Left colon (tissue), 2 donors: ENCODE data around the gene ZPR1. TPM values are rescaled to one million over a fixed set of nuclear protein-coding genes. Genes with fewer than 3 reads are reported as not detected.
A peak's percentile ranks its signal among the peaks of the same experiment; 100 is the strongest.
"Not testable (repeated sequence)": the region's sequence is repeated elsewhere in the genome, so short reads cannot be mapped to it uniquely, and the experiment has no call there.

ENCODE experiments used
- ATAC-seq: fragments of 200-7000 bp; cut with Tn5 transposase; one replicate; pipeline ENCODE4 v1.9.1; 2020; ENCODE audit warnings: mild to moderate bottlenecking, moderate library complexity
- DNase-seq, 2 donors: peaks; one replicate each; pipeline ENCODE4 v3.0.0-alpha.2; 2020
- intact Hi-C, 2 donors: fragments of 100-400 bp; cut with DNase I in 1 of 2; cut with micrococcal nuclease in 1 of 2; formaldehyde crosslinking; loops; one replicate each; pipeline versions ENCODE4 v1.11.2 to v1.14.0; 2022; cut with DNase I, micrococcal nuclease
- long read RNA-seq: library from polyadenylated mRNA; unstranded; transcript quantifications from one replicate; pipeline ENCODE4 v2.0.0, GENCODE V29; 2021
- total RNA-seq, 2 donors: library from RNA; stranded (reverse); fragmentation: NEBNext Ultra II Directional; extraction: Animal tissue kit (Norgen Biotek cat#: 25700); gene quantifications; one replicate each; pipeline ENCODE4 v1.2.1, GENCODE V29; 2021
- donor health status: DM: no; HTN: no; CAD: no.
- donor health status: DM: yes; HTN: yes; CAD: no.

The ZPR1 gene, protein sequence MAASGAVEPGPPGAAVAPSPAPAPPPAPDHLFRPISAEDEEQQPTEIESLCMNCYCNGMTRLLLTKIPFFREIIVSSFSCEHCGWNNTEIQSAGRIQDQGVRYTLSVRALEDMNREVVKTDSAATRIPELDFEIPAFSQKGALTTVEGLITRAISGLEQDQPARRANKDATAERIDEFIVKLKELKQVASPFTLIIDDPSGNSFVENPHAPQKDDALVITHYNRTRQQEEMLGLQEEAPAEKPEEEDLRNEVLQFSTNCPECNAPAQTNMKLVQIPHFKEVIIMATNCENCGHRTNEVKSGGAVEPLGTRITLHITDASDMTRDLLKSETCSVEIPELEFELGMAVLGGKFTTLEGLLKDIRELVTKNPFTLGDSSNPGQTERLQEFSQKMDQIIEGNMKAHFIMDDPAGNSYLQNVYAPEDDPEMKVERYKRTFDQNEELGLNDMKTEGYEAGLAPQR
- 10 to 100 TPM; 28.4 to 30.9 TPM for total RNA-seq
- long read RNA-seq, full-length matches to known transcripts = 43 of 47 reads
- long read RNA-seq, partial matches to known transcripts = 1 of 47 reads
- long read RNA-seq, other reads (novel, unspliced or antisense) = 3 of 47 reads

DNA sequence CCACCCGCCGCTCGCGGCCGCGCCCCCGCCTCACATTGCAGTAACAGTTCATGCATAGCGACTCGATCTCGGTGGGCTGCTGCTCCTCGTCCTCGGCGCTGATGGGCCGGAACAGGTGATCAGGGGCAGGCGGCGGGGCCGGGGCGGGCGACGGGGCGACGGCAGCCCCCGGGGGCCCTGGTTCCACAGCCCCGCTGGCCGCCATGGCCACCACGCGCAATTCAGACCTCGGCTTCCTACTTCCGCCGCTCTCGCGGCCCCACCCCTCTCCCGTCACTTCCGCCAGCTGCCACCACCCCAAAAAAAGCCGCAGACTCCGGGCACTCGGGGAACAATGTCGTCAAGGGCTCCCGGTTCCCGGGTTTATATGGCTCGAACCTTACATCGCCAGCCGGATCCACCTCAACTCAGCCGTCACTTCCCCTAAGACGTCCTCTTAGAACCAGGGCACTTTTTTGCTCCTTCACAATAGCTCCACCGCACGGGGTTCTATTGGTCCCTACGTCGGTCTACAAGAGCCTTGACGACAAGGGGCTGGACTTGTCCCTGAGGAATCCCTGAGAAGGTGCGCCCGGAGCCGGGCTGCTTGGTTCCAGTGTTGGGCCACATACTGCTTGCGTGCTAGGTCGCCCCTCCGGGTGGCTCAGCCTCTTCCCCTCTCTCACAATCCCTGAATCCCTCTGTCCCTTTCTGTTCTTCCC, at the start of gene ZPR1:
TSS of gene ZPR1 (minus strand) at position 238 of the 701 bp plus-strand sequence. CDS start at position 205, 33 bp downstream.
- DNase-seq (peak; percentile 79 to 92), ATAC-seq (peak; percentile 90)
- intact Hi-C loops = no loop called here

DNA sequence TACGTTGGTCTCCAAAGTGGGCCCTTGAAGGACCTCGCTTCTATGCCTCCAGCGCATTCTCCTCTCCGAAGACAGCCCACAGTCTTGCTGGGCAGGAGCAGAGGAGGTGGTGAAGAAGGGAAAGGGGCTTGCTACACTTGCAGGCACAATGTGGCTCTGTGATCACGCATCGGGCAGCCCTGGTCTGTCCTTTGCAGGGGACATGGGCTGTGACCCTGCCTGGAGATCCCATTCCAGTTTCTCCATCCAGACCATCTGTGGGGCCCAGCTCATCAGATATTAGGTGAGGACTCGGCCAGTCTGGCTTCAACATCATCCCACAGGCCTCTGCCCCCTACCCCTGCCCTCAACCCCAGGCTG, 48.8 kb upstream of the ZPR1 start:
- no peak for DNase-seq
- no peak for ATAC-seq
- intact Hi-C loops = no loop called here

DNA sequence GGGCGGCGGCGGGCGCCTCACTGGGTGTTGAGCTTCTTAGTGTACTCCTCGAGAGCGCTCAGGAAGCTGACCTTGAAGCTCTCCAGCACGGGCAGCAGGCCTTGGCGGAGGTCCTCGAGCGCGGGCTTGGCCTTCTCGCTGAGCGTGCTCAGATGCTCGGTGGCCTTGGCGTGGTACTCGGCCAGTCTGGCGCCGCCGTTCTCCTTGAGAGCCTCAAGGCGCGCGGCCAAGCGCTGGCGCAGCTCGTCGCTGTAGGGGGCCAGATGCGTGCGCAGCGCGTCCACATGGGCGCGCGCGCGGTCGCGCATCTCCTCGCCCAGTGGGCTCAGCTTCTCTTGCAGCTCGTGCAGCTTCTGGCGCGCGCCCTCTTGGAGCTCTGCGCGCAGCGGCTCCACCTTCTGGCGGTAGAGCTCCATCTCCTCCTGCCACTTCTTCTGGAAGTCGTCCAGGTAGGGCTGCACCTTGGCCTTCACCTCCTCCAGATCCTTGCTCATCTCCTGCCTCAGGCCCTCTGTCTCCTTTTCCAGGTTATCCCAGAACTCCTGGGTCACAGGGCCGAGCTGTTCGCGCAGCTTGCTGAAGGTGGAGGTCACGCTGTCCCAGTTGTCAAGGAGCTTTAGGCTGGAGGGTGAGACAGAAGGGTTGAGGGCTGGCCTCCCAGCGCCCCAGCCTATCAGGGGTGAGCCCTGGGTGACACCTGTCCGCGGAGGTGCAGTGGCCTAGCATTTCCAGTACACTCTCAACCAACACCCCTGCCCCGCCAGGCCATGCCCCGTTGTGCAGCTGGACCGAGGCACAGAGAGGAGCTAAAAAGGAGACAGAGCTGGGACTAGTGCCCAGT, 48.2 kb upstream of the ZPR1 start:
- peak; percentile 88 for ATAC-seq
- intact Hi-C loops = no loop called here

DNA sequence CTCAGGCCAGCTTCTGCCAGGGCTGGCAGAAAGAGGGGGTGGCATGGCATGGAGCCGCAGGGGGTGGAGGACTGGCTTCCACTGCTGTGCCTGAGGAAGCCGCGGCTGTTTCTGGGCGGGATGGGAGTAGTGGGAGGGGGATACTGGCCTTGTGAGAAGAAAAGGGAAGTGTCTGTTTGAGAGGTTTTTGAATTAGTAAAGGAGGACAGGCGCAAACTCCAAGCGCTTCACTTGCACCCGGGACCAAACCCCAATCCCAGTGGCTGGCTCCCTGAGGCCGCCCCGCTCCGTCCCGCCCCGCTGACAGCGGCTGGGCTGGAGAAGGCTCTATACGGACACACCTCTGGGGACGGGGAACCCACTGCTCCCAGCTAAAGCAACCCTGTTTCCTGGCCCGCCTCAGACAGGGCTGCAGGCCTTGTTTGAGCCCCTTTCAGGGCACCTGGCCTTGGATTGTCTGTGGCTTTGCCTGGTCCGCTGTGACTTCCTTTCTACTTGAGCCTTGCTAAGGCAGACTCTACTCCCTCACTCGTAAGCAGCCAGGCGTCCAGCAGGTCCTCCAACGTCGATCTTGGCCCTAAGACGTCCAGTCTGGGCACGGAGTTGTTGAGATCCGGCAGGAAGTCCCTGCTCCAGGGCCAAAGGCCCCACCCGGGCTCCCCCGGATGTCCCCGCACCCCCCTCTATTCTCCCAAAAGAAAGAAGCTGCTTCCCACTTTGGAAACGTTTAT, 47.4 kb upstream of the ZPR1 start:
- intact Hi-C loops = no loop called here
- DNase-seq (no peak), ATAC-seq (no peak)

More for the DNA sequence above, 48.2 kb upstream of the ZPR1 start:
- DNase-seq = peak; percentile 77 to 87

DNA sequence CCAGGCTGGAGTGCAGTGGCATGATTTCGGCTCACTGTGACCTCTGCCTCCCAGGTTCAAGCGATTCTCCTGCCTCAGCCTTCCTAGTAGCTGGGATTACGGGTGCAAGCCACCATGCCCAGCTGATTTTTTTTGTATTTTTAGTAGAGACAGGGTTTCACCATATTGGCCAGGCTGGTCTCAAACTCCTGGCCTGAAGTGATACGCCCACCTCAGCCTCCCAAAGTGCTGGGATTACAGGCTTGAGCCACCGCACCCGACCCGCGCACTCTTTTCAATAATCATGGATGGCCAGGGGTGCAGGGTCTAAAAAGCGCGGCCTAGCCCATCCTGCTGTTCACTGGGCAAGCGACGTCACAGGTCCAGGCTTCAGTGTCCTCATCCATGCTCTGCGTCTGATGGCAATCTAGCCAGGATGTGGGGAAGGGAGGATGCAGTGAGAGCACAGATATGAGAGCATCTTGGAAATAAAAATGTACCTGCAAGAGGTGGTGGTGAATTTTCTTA, 46.8 kb upstream of the ZPR1 start:
- DNase-seq, intact Hi-C loops: not testable (repeated sequence)

DNA sequence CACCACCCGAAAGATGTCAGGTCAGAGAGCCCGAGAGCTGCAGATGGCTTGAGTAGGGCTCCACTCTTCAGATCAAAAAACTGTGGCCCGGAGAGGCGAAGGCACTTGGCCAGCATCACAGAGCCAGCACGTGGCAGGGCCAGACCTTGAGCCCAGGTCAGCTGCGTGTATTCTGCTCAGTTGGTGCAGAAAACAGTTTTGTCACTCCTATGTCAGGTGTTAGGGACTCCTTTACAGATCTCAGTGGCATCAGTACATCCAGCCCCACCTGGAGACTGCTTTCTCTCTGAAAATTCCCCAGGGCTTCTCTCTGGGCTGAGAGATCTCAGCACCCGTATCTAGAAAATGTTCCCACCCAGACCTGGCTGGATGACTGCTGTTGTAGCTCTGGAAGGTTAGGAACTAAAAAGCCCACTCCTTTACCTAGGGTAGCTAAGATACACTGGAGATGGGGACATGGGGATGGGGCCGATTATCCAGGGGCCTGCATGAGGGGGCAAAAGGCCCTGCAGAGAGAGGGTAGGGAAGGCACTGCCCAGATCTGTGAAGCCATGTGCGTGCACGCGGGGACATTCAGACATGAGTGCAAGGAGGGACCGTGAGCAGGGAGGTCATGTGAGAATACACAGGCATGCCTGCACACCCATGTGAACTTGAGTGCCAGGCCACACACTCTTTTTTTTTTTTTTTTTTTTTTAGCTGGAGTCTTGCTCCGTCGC, 46.2 kb upstream of the ZPR1 start:
- no peak for ATAC-seq
- intact Hi-C loops = no loop called here

More for the DNA sequence above, 46.8 kb upstream of the ZPR1 start:
- not testable (repeated sequence) for ATAC-seq

DNA sequence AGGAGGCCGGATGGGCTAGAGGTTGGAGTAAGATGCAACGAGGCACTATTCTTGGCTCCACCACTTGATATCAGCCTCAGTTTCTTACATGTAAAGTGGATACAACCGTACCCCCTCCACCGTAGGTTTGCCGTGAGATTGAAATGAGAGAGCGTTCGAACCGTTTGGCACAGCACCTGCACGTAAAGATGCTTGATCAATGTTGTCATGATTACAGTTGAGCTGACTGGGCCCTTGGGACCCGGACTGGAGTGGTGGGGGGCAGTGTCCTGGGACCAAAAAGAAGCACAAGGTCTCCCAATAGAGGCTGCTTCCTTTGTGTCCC, 45.6 kb upstream of the ZPR1 start:
- ATAC-seq = no peak
- DNase-seq = no peak
- intact Hi-C loops = no loop called here

More for the DNA sequence above, 46.2 kb upstream of the ZPR1 start:
- DNase-seq = no peak

DNA sequence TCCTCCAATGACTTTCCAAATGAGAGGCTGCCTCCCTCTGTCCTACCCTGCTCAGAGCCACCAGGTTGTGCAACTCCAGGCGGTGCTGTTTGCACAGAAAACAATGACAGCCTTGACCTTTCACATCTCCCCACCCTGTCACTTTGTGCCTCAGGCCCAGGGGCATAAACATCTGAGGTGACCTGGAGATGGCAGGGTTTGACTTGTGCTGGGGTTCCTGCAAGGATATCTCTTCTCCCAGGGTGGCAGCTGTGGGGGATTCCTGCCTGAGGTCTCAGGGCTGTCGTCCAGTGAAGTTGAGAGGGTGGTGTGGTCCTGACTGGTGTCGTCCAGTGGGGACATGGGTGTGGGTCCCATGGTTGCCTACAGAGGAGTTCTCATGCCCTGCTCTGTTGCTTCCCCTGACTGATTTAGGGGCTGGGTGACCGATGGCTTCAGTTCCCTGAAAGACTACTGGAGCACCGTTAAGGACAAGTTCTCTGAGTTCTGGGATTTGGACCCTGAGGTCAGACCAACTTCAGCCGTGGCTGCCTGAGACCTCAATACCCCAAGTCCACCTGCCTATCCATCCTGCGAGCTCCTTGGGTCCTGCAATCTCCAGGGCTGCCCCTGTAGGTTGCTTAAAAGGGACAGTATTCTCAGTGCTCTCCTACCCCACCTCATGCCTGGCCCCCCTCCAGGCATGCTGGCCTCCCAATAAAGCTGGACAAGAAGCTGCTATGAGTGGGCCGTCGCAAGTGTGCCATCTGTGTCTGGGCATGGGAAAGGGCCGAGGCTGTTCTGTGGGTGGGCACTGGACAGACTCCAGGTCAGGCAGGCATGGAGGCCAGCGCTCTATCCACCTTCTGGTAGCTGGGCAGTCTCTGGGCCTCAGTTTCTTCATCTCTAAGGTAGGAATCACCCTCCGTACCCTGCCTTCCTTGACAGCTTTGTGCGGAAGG, 44.8 kb upstream of the ZPR1 start:
- ATAC-seq (peak; percentile 23), DNase-seq (no peak)
- intact Hi-C loops = no loop called here

DNA sequence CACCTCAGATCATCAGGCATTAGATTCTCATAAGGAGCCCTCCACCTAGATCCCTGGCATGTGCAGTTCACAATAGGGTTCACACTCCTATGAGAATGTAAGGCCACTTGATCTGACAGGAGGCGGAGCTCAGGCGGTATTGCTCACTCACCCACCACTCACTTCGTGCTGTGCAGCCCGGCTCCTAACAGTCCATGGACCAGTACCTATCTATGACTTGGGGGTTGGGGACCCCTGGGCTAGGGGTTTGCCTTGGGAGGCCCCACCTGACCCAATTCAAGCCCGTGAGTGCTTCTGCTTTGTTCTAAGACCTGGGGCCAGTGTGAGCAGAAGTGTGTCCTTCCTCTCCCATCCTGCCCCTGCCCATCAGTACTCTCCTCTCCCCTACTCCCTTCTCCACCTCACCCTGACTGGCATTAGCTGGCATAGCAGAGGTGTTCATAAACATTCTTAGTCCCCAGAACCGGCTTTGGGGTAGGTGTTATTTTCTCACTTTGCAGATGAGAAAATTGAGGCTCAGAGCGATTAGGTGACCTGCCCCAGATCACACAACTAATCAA, 44.0 kb upstream of the ZPR1 start:
- no peak for ATAC-seq
- intact Hi-C loops = no loop called here
- DNase-seq = no peak

DNA sequence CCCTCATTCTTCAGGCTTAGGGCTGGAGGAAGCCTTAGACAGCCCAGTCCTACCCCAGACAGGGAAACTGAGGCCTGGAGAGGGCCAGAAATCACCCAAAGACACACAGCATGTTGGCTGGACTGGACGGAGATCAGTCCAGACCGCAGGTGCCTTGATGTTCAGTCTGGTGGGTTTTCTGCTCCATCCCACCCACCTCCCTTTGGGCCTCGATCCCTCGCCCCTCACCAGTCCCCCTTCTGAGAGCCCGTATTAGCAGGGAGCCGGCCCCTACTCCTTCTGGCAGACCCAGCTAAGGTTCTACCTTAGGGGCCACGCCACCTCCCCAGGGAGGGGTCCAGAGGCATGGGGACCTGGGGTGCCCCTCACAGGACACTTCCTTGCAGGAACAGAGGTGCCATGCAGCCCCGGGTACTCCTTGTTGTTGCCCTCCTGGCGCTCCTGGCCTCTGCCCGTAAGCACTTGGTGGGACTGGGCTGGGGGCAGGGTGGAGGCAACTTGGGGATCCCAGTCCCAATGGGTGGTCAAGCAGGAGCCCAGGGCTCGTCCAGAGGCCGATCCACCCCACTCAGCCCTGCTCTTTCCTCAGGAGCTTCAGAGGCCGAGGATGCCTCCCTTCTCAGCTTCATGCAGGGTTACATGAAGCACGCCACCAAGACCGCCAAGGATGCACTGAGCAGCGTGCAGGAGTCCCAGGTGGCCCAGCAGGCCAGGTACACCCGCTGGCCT, 42.5 kb upstream of the ZPR1 start:
- DNase-seq (no peak), ATAC-seq (no peak)
- intact Hi-C loops = no loop called here

DNA sequence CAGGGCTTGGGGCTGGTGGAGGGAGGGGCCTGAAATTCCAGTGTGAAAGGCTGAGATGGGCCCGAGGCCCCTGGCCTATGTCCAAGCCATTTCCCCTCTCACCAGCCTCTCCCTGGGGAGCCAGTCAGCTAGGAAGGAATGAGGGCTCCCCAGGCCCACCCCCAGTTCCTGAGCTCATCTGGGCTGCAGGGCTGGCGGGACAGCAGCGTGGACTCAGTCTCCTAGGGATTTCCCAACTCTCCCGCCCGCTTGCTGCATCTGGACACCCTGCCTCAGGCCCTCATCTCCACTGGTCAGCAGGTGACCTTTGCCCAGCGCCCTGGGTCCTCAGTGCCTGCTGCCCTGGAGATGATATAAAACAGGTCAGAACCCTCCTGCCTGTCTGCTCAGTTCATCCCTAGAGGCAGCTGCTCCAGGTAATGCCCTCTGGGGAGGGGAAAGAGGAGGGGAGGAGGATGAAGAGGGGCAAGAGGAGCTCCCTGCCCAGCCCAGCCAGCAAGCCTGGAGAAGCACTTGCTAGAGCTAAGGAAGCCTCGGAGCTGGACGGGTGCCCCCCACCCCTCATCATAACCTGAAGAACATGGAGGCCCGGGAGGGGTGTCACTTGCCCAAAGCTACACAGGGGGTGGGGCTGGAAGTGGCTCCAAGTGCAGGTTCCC, 41.8 kb upstream of the ZPR1 start, which contains the start of gene APOC3:
TSS of gene APOC3 (plus strand) at position 383 of the 659 bp plus-strand sequence. CDS start 676 bp downstream, outside the sequence.
- intact Hi-C loops = no loop called here
- ATAC-seq (peak; percentile 21), DNase-seq (no peak)

DNA sequence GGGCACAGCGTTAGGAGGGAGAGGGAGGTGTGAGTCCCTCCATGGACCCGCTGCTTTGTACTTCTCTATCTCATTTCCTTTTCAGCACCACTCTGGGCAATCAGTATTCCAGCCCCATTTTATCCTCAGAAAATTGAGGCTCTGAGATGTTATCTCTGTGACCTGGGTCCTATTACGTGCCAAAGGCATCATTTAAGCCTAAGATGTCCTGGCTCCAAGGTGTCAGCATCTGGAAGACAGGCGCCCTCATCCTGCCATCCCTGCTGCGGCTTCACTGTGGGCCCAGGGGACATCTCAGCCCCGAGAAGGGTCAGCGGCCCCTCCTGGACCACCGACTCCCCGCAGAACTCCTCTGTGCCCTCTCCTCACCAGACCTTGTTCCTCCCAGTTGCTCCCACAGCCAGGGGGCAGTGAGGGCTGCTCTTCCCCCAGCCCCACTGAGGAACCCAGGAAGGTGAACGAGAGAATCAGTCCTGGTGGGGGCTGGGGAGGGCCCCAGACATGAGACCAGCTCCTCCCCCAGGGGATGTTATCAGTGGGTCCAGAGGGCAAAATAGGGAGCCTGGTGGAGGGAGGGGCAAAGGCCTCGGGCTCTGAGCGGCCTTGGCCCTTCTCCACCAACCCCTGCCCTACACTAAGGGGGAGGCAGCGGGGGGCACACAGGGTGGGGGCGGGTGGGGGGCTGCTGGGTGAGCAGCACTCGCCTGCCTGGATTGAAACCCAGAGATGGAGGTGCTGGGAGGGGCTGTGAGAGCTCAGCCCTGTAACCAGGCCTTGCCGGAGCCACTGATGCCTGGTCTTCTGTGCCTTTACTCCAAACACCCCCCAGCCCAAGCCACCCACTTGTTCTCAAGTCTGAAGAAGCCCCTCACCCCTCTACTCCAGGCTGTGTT, 41.1 kb upstream of the ZPR1 start:
- intact Hi-C loops = no loop called here
- no peak for DNase-seq
- ATAC-seq = no peak

DNA sequence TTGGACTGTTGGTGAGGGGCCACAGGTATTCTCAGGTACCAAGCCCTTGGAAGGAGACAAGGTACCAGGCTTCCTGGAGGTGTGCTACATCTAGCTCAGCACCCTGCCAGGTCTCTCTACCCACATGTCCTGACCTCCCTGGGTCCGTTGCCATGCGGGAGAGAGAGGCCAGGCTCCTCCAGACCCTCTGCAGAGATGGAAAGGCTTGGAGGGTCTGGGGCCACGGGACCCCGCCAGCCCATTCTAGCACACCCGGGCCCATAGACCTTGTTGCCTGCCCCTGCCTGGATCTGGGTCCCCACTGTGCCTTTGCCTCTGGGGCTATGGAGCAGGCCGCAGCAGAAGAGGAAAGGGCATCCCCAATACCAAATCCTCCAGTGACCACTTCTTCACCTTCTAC, 39.6 kb upstream of the ZPR1 start:
- DNase-seq (no peak), ATAC-seq (no peak)
- intact Hi-C loops = no loop called here

DNA sequence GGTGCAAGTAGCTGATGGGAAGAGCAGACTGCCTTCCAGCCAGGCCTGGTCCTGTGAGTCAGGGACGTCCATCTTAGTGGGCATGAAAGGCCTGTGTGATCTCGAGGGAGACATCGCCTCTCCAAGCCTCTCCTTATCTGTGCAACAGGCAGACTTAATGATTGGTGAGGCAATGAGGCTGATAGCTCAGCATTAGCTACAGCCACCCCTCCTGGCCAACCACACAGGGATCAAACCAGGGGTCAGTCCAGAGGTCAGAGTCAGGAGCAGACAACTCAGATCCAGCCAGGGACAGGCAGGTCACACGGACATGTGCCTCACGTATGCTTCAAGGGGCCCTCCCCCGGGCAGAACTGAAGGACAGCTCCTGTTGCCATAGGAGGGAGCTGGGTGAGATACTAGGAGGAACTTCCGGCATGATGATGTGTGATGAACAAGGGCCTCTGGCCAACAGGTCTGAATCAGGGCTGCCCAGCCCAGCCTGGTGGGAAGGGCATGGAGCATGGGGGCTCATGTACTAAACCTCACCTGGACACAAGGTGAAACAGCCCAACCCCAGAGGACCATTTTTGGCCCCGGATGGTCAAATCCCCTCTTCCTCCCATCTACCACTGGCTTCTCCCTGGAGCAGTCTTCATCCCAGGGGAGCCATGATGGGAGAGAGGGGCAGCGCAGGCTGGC, 39.1 kb upstream of the ZPR1 start:
- intact Hi-C loops = no loop called here
- DNase-seq (no peak), ATAC-seq (no peak)
